Neural cell (in vitro differentiated cells): Measurements from ENCODE around the gene COG8. TPM values are rescaled to one million over a fixed set of nuclear protein-coding genes. Genes with fewer than 3 reads are reported as not detected.
A peak's percentile ranks its signal among the peaks of the same experiment; 100 is the strongest.

Experiments used
- H2AFZ ChIP-seq: fragments of 200-600, 300-800 bp; sonication (generic), shearing (Covaris generic); 2 replicates; pipeline ENCODE4 v1.6.0; 2014; ENCODE audit warnings: low read depth, mild to moderate bottlenecking, antibody characterized with exemption, low read length, moderate library complexity
- H3F3A ChIP-seq: fragments of 200-600 bp; shearing (Covaris generic); 2 replicates; pipeline ENCODE4 v1.6.1; 2016; ENCODE audit warnings: mild to moderate bottlenecking, moderate library complexity, mixed read lengths, antibody characterized with exemption, low read length; ENCODE audit not compliant: insufficient read depth, poor library complexity, severe bottlenecking
- H3K27ac ChIP-seq: fragments of 200-600, 300-800 bp; sonication (generic), shearing (Covaris generic); 2 replicates; pipeline ENCODE4 v1.5.1; 2014; ENCODE audit warnings: mild to moderate bottlenecking, low read length, moderate library complexity
- H3K27me3 ChIP-seq: fragments of 300-800, 200-600 bp; sonication (generic), shearing (Covaris generic); 2 replicates; pipeline ENCODE4 v1.6.0; 2014; ENCODE audit warnings: mild to moderate bottlenecking, low read depth, low read length, moderate library complexity; ENCODE audit not compliant: insufficient read depth
- H3K36me3 ChIP-seq: fragments of 300-800, 200-600 bp; sonication (generic), shearing (Covaris generic); 2 replicates; pipeline ENCODE4 v1.5.1; 2014; ENCODE audit warnings: mild to moderate bottlenecking, antibody characterized with exemption, low read length, moderate library complexity; ENCODE audit not compliant: insufficient read depth
- H3K4me2 ChIP-seq: fragments of 300-800, 200-600 bp; sonication (generic), shearing (Covaris generic); 2 replicates; pipeline ENCODE4 v1.6.0; 2014; ENCODE audit warnings: mild to moderate bottlenecking, low read length
- H3K4me3 ChIP-seq: fragments of 300-800, 200-600 bp; sonication (generic), shearing (Covaris generic); 2 replicates; pipeline ENCODE4 v1.5.1; 2014; ENCODE audit warnings: mild to moderate bottlenecking, low read length, moderate library complexity
- H3K79me2 ChIP-seq: fragments of 200-600 bp; shearing (Covaris generic); replicated peaks from 2 replicates; pipeline ENCODE4 v1.6.0; 2014; ENCODE audit warnings: mild to moderate bottlenecking, low read length, moderate library complexity; ENCODE audit not compliant: insufficient read depth
- H3K9ac ChIP-seq: fragments of 300-800, 200-600 bp; sonication (generic), shearing (Covaris generic); 2 replicates; pipeline ENCODE4 v1.6.1; 2016; ENCODE audit warnings: mild to moderate bottlenecking, low read length, mixed read lengths
- H3K9me2 ChIP-seq: fragments of 200-600 bp; shearing (Covaris generic); 2 replicates; pipeline ENCODE4 v1.6.1; 2016; ENCODE audit warnings: mild to moderate bottlenecking, low read length, mixed read lengths; ENCODE audit not compliant: insufficient read depth
- H3K9me3 ChIP-seq: fragments of 200-600, 300-800 bp; sonication (generic), shearing (Covaris generic); 2 replicates; pipeline ENCODE4 v1.6.1; 2016; ENCODE audit warnings: mild to moderate bottlenecking, mixed run types, low read length, moderate library complexity, mixed read lengths
- H4K20me1 ChIP-seq: fragments of 200-600 bp; shearing (Covaris generic); 2 replicates; pipeline ENCODE4 v1.6.1; 2016; ENCODE audit warnings: mild to moderate bottlenecking, mixed run types; ENCODE audit not compliant: insufficient read depth
- EP300 ChIP-seq: fragments of 450-650 bp; conservative IDR thresholded peaks from 2 replicates; pipeline ENCODE4 v1.6.1; 2014; ENCODE audit warnings: antibody characterized with exemption, mild to moderate bottlenecking, moderate library complexity; ENCODE audit not compliant: poor library complexity, severe bottlenecking
- EZH2 ChIP-seq: fragments of 200-600, 300-800 bp; shearing (Covaris generic), sonication (generic); IDR thresholded peaks from 2 replicates; pipeline ENCODE4 v1.6.1; 2014; ENCODE audit warnings: antibody characterized with exemption, low read length, borderline replicate concordance, mild to moderate bottlenecking; ENCODE audit not compliant: insufficient read depth, poor library complexity, severe bottlenecking
- MXI1 ChIP-seq: fragments of 450-650 bp; conservative IDR thresholded peaks from 2 replicates; pipeline ENCODE4 v1.6.1; 2014; ENCODE audit warnings: antibody characterized with exemption, mild to moderate bottlenecking; ENCODE audit not compliant: poor library complexity, severe bottlenecking
- POLR2AphosphoS5 ChIP-seq: IDR thresholded peaks from 2 replicates; pipeline ENCODE4 v1.6.1; 2012
- RAD21 ChIP-seq: fragments of 450-650 bp; conservative IDR thresholded peaks from 2 replicates; pipeline ENCODE4 v1.6.1; 2014; ENCODE audit warnings: antibody characterized with exemption, mild to moderate bottlenecking, moderate library complexity
- SMC3 ChIP-seq: fragments of 450-650 bp; conservative IDR thresholded peaks from 2 replicates; pipeline ENCODE4 v1.6.1; 2014; ENCODE audit warnings: antibody characterized with exemption, mild to moderate bottlenecking, moderate library complexity; ENCODE audit not compliant: poor library complexity
- TAF1 ChIP-seq: IDR thresholded peaks from 2 replicates; pipeline ENCODE4 v1.6.1; 2012; ENCODE audit warnings: low read depth
- polyA plus RNA-seq: library from polyadenylated mRNA; depleted of rRNA; stranded (reverse); fragments of >200 nt; gene quantifications from 2 replicates; pipeline ENCODE4 v1.2.3, GENCODE V29; 2014
- TF ChIP-seq, protein P1 (sequence below): fragments of 450-650 bp; IDR thresholded peaks from 2 replicates; pipeline ENCODE4 v1.5.1; 2014; ENCODE audit warnings: antibody characterized with exemption, mild to moderate bottlenecking, moderate library complexity; ENCODE audit not compliant: poor library complexity, severe bottlenecking
- TF ChIP-seq, protein P2 (sequence below): IDR thresholded peaks from 2 replicates; pipeline ENCODE4 v1.6.1; 2012; ENCODE audit warnings: borderline replicate concordance

The COG8 gene
- polyA plus RNA-seq, 1 donor from 2014 or later = 27.8 TPM

DNA sequence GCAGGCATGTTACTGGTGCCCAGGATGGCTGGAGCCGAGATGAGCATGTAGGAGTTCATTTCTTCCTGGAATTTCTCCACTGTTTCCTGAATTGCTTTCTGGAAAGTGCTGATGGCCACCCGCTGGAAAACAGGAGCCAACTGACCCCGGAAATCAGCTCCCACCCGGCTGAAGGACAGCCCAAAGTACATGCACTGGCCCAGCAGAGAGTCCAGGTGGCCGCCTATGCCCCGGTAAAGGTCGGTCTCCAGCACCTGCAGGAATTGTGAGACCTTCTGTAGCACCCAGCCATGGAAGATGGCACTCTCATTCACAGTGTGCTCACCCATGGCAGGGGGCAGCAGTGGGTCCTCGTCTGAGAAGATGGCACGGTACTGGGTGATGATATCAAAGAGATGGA, 4.7 kb downstream of the COG8 start:
- Histone ChIP-seq H3K79me2 (peaks cover 13% of the 10 kb centered on the region), H3K9ac (no peak overlapping the region), H3K4me3 (no peak overlapping the region), H3K9me3 (no peaks in the 10 kb centered on the region), H3F3A (no peaks in the 10 kb centered on the region), H3K27me3 (no peaks in the 10 kb centered on the region), H3K36me3 (no peaks in the 10 kb centered on the region), H3K27ac (no peak overlapping the region), H2AFZ (no peak overlapping the region), H3K9me2 (no peaks in the 10 kb centered on the region), H4K20me1 (no peaks in the 10 kb centered on the region), H3K4me2 (no peak overlapping the region)
- no peak for TF ChIP-seq POLR2AphosphoS5
- no peak for TF ChIP-seq EP300

- Histone ChIP-seq H3K36me3 (peaks cover 9% of the 10 kb centered on the region), H3K27ac (peak within 1 kb of the TSS; percentile 72), H3K4me3 (peak within 1 kb of the TSS; percentile 80), H3K9ac (peak within 1 kb of the TSS; percentile 77), H3K9me2 (no peaks in the 10 kb centered on the region), H3K79me2 (peaks cover 29% of the 10 kb centered on the region), H2AFZ (peak within 1 kb of the TSS; percentile 24), H3K27me3 (no peaks in the 10 kb centered on the region), H3K4me2 (peak within 1 kb of the TSS; percentile 65), H3F3A (no peaks in the 10 kb centered on the region), H3K9me3 (no peaks in the 10 kb centered on the region), H4K20me1 (no peaks in the 10 kb centered on the region)
- TF ChIP-seq TAF1 = no peak
- peak; percentile 64 for TF ChIP-seq POLR2AphosphoS5
- TF ChIP-seq MXI1 = peak; percentile 97
- TF ChIP-seq EZH2 = no peak
- TF ChIP-seq, protein P1, sequence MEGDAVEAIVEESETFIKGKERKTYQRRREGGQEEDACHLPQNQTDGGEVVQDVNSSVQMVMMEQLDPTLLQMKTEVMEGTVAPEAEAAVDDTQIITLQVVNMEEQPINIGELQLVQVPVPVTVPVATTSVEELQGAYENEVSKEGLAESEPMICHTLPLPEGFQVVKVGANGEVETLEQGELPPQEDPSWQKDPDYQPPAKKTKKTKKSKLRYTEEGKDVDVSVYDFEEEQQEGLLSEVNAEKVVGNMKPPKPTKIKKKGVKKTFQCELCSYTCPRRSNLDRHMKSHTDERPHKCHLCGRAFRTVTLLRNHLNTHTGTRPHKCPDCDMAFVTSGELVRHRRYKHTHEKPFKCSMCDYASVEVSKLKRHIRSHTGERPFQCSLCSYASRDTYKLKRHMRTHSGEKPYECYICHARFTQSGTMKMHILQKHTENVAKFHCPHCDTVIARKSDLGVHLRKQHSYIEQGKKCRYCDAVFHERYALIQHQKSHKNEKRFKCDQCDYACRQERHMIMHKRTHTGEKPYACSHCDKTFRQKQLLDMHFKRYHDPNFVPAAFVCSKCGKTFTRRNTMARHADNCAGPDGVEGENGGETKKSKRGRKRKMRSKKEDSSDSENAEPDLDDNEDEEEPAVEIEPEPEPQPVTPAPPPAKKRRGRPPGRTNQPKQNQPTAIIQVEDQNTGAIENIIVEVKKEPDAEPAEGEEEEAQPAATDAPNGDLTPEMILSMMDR = peak; percentile 16
- TF ChIP-seq RAD21 = no peak
- TF ChIP-seq, protein P2, sequence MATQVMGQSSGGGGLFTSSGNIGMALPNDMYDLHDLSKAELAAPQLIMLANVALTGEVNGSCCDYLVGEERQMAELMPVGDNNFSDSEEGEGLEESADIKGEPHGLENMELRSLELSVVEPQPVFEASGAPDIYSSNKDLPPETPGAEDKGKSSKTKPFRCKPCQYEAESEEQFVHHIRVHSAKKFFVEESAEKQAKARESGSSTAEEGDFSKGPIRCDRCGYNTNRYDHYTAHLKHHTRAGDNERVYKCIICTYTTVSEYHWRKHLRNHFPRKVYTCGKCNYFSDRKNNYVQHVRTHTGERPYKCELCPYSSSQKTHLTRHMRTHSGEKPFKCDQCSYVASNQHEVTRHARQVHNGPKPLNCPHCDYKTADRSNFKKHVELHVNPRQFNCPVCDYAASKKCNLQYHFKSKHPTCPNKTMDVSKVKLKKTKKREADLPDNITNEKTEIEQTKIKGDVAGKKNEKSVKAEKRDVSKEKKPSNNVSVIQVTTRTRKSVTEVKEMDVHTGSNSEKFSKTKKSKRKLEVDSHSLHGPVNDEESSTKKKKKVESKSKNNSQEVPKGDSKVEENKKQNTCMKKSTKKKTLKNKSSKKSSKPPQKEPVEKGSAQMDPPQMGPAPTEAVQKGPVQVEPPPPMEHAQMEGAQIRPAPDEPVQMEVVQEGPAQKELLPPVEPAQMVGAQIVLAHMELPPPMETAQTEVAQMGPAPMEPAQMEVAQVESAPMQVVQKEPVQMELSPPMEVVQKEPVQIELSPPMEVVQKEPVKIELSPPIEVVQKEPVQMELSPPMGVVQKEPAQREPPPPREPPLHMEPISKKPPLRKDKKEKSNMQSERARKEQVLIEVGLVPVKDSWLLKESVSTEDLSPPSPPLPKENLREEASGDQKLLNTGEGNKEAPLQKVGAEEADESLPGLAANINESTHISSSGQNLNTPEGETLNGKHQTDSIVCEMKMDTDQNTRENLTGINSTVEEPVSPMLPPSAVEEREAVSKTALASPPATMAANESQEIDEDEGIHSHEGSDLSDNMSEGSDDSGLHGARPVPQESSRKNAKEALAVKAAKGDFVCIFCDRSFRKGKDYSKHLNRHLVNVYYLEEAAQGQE = no peak
- TF ChIP-seq SMC3 = no peak
- no peak for TF ChIP-seq EP300
Measured at GRCh38 chr16:69330286-69331109, 8.9 kb downstream of the COG8 start, which contains the start of gene PDF. PDF (minus strand) TSS chr16:69330588; CDS start chr16:69330570, 18 bp downstream.
